Osteoblast (primary cell): ENCODE results near the gene IDUA. TPM values are rescaled to one million over a fixed set of nuclear protein-coding genes. Genes with fewer than 3 reads are reported as not detected.

ENCODE experiments used
- DNase-seq: peaks from one replicate; pipeline ENCODE4 v3.0.0; 2011; ENCODE audit warnings: low spot score, mixed read lengths; ENCODE audit not compliant: insufficient read length; ENCODE audit errors: missing footprints
- H2AFZ ChIP-seq: 2 replicates; pipeline ENCODE4 v1.6.0; 2011; ENCODE audit warnings: mild to moderate bottlenecking, low read length
- H3K27ac ChIP-seq: 2 replicates; pipeline ENCODE4 v1.5.1; 2011; ENCODE audit warnings: mild to moderate bottlenecking, low read depth, low read length, moderate library complexity
- H3K27me3 ChIP-seq: 2 replicates; pipeline ENCODE4 v1.6.0; 2012; ENCODE audit warnings: mild to moderate bottlenecking, control low read depth, inconsistent platforms, low read length, moderate library complexity; ENCODE audit not compliant: insufficient read depth
- H3K36me3 ChIP-seq: 2 replicates; pipeline ENCODE4 v1.5.1; 2011; ENCODE audit warnings: mild to moderate bottlenecking, low read length, control low read depth, moderate library complexity; ENCODE audit not compliant: insufficient read depth
- H3K4me1 ChIP-seq: 2 replicates; pipeline ENCODE4 v1.5.1; 2011; ENCODE audit warnings: mild to moderate bottlenecking, low read length, control low read depth, moderate library complexity; ENCODE audit not compliant: insufficient read depth
- H3K4me2 ChIP-seq: 2 replicates; pipeline ENCODE4 v1.6.0; 2011; ENCODE audit warnings: mild to moderate bottlenecking, low read length; ENCODE audit not compliant: insufficient read depth
- H3K4me3 ChIP-seq: fragments of 200-600 bp; sonication (generic); 3 replicates; pipeline ENCODE4 v1.5.1; 2012; ENCODE audit warnings: mild to moderate bottlenecking, low read length, inconsistent platforms; ENCODE audit not compliant: insufficient read depth
- H3K79me2 ChIP-seq: 2 replicates; pipeline ENCODE4 v1.6.0; 2012; ENCODE audit warnings: mild to moderate bottlenecking, low read length, control low read depth, inconsistent platforms; ENCODE audit not compliant: insufficient read depth
- H3K9me3 ChIP-seq: 2 replicates; pipeline ENCODE4 v1.5.1; 2011; ENCODE audit warnings: low read depth, low read length, control low read depth
- H4K20me1 ChIP-seq: 2 replicates; pipeline ENCODE4 v1.6.0; 2012; ENCODE audit warnings: mild to moderate bottlenecking, low read length, control low read depth; ENCODE audit not compliant: insufficient read depth
- total RNA-seq: library from RNA; depleted of rRNA; stranded (reverse); fragments of >200 nt; gene quantifications from 2 replicates; pipeline ENCODE4 v1.2.3, GENCODE V29; 2012
- TF ChIP-seq, protein P1 (sequence below): IDR thresholded peaks from 2 replicates; pipeline ENCODE4 v1.5.1; 2011; ENCODE audit warnings: mild to moderate bottlenecking, low read depth, low read length, moderate library complexity; ENCODE audit errors: extremely low read depth

IDUA gene
- total RNA-seq, 1 donor, result 26.4 TPM

DNA sequence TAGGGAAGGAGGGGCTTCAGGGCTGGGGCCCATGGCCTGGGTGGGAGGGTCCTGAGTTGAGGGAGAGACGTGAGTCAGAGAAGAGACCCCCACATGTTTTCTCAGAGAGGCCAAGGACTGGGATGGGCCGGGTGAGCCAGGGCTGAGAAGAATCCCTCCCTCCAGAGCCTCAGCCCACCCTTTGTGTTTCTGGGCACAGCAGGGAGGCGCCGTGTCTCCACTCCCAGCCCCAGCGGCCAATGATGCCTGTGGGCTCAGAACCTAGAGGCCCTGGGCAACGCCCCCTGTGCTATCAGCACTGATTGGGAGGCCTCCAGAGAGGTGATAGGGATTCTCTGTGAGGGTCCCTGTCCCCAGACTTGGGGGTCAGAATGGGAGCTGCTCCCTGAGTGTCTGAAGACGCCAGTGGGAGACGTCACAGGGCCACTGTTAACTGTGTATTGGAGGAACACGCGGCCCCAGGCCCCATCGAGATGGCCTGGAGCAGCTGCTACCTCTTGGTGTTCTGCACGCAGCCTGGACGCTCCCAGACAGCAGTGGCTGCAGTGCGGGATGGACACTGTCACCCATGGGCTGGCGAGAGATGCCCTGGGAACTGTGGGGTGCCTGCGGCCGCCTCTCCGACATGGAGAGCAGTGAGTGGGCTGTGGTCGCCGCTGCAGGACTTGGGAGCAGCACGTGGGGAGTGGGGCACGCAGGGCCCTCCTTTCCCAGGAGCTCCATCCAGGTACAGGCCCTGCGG, 33.1 kb downstream of the IDUA start:
- TF ChIP-seq, protein P1, sequence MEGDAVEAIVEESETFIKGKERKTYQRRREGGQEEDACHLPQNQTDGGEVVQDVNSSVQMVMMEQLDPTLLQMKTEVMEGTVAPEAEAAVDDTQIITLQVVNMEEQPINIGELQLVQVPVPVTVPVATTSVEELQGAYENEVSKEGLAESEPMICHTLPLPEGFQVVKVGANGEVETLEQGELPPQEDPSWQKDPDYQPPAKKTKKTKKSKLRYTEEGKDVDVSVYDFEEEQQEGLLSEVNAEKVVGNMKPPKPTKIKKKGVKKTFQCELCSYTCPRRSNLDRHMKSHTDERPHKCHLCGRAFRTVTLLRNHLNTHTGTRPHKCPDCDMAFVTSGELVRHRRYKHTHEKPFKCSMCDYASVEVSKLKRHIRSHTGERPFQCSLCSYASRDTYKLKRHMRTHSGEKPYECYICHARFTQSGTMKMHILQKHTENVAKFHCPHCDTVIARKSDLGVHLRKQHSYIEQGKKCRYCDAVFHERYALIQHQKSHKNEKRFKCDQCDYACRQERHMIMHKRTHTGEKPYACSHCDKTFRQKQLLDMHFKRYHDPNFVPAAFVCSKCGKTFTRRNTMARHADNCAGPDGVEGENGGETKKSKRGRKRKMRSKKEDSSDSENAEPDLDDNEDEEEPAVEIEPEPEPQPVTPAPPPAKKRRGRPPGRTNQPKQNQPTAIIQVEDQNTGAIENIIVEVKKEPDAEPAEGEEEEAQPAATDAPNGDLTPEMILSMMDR, result no peak
- H3K4me2 ChIP-seq, result no peak overlapping the region
- no peaks in the 10 kb centered on the region for H3K79me2 ChIP-seq
- H3K4me3 ChIP-seq, result no peak overlapping the region
- H3K4me1 ChIP-seq, result no peaks in the 10 kb centered on the region
- no peaks in the 10 kb centered on the region for H3K36me3 ChIP-seq
- no peak overlapping the region for H2AFZ ChIP-seq
- no peak for DNase-seq
- H3K27ac ChIP-seq, result no peak overlapping the region
- peaks cover 24% of the 10 kb centered on the region for H4K20me1 ChIP-seq
- H3K9me3 ChIP-seq, result no peaks in the 10 kb centered on the region
- no peaks in the 10 kb centered on the region for H3K27me3 ChIP-seq

DNA sequence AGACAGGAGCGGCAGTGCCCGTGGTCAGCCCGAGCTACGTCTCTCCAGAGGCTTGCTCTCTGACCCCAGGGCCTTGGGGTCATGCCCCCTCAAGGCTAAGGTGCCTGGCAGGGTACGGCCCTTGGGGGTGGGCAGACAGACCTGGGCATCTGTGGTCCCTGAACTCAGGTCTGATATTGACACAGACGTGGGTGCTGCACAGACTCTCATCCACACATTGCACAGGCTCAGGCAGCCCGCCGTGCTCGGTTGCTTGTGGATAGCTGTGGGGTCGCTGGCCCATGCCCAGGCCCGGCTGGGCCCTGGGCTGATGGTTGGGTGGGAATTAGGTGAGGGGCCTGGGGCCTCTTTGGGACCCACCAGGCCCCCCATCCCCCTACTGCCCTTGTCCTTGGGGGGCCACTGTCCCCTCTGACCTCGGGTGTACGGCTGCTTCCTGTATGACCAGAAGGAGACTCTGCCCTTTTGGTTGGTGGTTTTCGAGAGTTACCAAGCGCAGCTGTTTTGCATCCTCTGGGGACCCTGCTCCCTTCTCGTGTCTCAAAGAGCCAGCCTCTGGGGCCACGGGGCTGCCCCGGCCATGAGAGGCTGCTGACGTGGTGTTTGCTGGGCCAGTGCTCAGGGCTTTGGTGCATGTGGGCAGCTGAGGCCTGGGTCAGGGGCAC, 34.7 kb downstream of the IDUA start:
- Histone ChIP-seq H3K4me3 (no peak overlapping the region), H3K9me3 (no peaks in the 10 kb centered on the region), H3K36me3 (peaks cover 8% of the 10 kb centered on the region), H3K4me1 (no peaks in the 10 kb centered on the region), H4K20me1 (peaks cover 12% of the 10 kb centered on the region), H2AFZ (no peak overlapping the region), H3K27ac (no peak overlapping the region), H3K27me3 (no peaks in the 10 kb centered on the region), H3K4me2 (no peak overlapping the region), H3K79me2 (no peaks in the 10 kb centered on the region)
- no peak for DNase-seq
- TF ChIP-seq, protein P1, result no peak

DNA sequence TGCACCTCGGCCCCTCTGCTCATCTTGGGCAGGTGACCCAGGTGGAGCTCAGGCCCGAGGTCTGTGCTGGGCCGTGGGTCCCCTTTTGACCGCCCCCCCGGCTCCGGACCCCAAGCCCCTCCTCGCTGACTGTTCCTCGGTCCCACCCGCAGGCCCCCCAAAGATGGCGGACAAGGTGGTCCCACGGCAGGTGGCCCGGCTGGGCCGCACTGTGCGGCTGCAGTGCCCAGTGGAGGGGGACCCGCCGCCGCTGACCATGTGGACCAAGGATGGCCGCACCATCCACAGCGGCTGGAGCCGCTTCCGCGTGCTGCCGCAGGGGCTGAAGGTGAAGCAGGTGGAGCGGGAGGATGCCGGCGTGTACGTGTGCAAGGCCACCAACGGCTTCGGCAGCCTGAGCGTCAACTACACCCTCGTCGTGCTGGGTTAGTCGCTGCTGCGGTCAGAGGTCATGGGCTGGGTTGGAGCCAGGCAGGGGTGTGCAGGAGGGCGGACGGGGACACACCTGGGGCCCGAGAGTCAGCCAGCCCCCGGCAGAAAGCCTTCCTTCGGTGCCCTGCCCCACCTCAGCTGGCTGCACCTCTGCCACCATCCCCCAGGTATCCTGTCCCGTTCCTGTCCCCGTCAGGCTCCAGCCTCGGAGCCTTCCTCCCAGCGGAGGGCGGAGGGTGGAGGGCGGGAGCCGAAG, 35.4 kb downstream of the IDUA start:
- H4K20me1 ChIP-seq, result peaks cover 11% of the 10 kb centered on the region
- no peak for DNase-seq
- H3K9me3 ChIP-seq, result no peaks in the 10 kb centered on the region
- peaks cover 8% of the 10 kb centered on the region for H3K36me3 ChIP-seq
- no peak overlapping the region for H3K4me2 ChIP-seq
- H3K27me3 ChIP-seq, result no peaks in the 10 kb centered on the region
- H3K4me1 ChIP-seq, result no peaks in the 10 kb centered on the region
- TF ChIP-seq, protein P1, result no peak
- no peak overlapping the region for H3K27ac ChIP-seq
- H3K79me2 ChIP-seq, result no peaks in the 10 kb centered on the region
- no peak overlapping the region for H2AFZ ChIP-seq
- no peak overlapping the region for H3K4me3 ChIP-seq

DNA sequence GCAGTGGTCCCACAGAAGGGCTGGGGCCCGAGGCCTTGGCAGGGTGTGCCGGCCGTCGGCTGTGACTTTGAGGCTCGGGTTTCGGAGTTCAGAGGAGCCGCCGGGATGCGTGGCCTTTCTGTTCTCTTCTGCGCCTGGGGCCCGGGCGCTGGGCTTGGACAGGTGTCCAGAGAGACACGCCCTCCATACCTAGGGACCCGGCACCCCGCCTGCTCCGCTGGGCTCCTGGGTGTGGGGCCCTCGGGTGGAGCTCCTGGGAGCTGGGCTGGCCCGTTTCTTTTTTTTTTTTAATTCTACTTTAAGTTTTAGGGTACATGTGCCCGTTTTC, 35.9 kb downstream of the IDUA start:
- H3K4me3 ChIP-seq, result no peak overlapping the region
- DNase-seq, result no peak
- H4K20me1 ChIP-seq, result peaks cover 11% of the 10 kb centered on the region
- H2AFZ ChIP-seq, result no peak overlapping the region
- TF ChIP-seq, protein P1, result no peak
- H3K36me3 ChIP-seq, result peaks cover 8% of the 10 kb centered on the region
- H3K9me3 ChIP-seq, result no peaks in the 10 kb centered on the region
- H3K27ac ChIP-seq, result no peak overlapping the region
- H3K4me1 ChIP-seq, result no peaks in the 10 kb centered on the region
- no peak overlapping the region for H3K4me2 ChIP-seq
- no peaks in the 10 kb centered on the region for H3K27me3 ChIP-seq
- H3K79me2 ChIP-seq, result no peaks in the 10 kb centered on the region
